ENCODE measurements around the gene PCSK4. TPM values are rescaled to one million over a fixed set of nuclear protein-coding genes. Genes with fewer than 3 reads are reported as not detected.

Gene PCSK4
- total and polyA plus RNA-seq, 2 of the 13 experiments (the other 11 are each of a cell fraction or from before 2014, with no cell fraction given) = 2.0 to 2.7 TPM

GRCh38 chr19:1513499-1514294 lies 23.5 kb upstream of the PCSK4 start:
- H3K27me3 ChIP-seq (ENCODE audit: control insufficient read depth in 1 of 2, insufficient read depth in 2 of 2, low read length in 2 of 2) = peaks cover 0 to 15% of the 10 kb centered on the region in 2 experiments; a peak in 3 of 5 replicates
- POLR2A ChIA-PET = no interaction called here
- in situ Hi-C loops (cut with HindIII; ENCODE audit: extremely low pct_ligation_motif_present, low pct_unique_long_range_greater_than_20kb) (loop anchor here (5.0 kb wide), 1 partner anchor 56 kb away; no protein-coding TSS in a partner anchor), intact Hi-C loops (cut with micrococcal nuclease; ENCODE audit: unreplicated experiment) (no loop called here)
- no peak overlapping the region for H2AFZ ChIP-seq (ENCODE audit: low read length)
- H3K79me2 ChIP-seq (ENCODE audit: insufficient read depth, low read length) = no peaks in the 10 kb centered on the region
- no peaks in the 10 kb centered on the region for H3K36me3 ChIP-seq (replicated peaks in 1 of 2; ENCODE audit: control insufficient read depth in 1 of 2, insufficient read depth in 2 of 2, low read length in 2 of 2)
- no TSS peak for BruUV-seq (replicated peaks)
- DNase-seq (ENCODE audit: low spot score) (no peak), ATAC-seq (peak; percentile 70), FAIRE-seq (no peak)
- peak overlapping the region; percentile 43; the same call in 1 of the 2 replicates for H3K9ac ChIP-seq (ENCODE audit: insufficient read depth, low read depth, low read length)
- no peaks in the 10 kb centered on the region for H4K20me1 ChIP-seq (ENCODE audit: insufficient read depth, low read length)
- H3K4me2 ChIP-seq (ENCODE audit: low read depth, low read length) = peak overlapping the region; percentile 75
- CTCF ChIA-PET (ENCODE audit: low intra/inter-chr PET ratio, low total read pairs) = interaction anchor here (1.3 to 2.1 kb wide), 3 partner anchors 10 to 76 kb away, joined by 4 to 8 read pairs (median 5); partner anchors contain the start of gene RPS15
- H3K27ac ChIP-seq (ENCODE audit: extremely low read length, insufficient read depth, low read length) = no peak overlapping the region
- H3K4me1 ChIP-seq (ENCODE audit: insufficient read depth, low read length) = peaks cover 34% of the 10 kb centered on the region
- H3K4me3 ChIP-seq (replicated peaks in 1 of 3; ENCODE audit: insufficient read depth in 1 of 3, low read depth in 2 of 3, low read length in 3 of 3) = peak overlapping the region; percentile 50 to 73 (median 71); a peak in 4 of 6 replicates
- no peaks in the 10 kb centered on the region for H3K9me3 ChIP-seq (ENCODE audit: low read length)
- 0% methylated on average over 13 of the region's 52 CpGs for WGBS (ENCODE audit: low lambda C conversion rate)
- TF ChIP-seq ZNF274 (CRISPR knock-in tag; IDR thresholded peaks at IDR 0.05) = peak; percentile 26; the same call in 1 of the 2 replicates
- TF ChIP-seq, protein P1, sequence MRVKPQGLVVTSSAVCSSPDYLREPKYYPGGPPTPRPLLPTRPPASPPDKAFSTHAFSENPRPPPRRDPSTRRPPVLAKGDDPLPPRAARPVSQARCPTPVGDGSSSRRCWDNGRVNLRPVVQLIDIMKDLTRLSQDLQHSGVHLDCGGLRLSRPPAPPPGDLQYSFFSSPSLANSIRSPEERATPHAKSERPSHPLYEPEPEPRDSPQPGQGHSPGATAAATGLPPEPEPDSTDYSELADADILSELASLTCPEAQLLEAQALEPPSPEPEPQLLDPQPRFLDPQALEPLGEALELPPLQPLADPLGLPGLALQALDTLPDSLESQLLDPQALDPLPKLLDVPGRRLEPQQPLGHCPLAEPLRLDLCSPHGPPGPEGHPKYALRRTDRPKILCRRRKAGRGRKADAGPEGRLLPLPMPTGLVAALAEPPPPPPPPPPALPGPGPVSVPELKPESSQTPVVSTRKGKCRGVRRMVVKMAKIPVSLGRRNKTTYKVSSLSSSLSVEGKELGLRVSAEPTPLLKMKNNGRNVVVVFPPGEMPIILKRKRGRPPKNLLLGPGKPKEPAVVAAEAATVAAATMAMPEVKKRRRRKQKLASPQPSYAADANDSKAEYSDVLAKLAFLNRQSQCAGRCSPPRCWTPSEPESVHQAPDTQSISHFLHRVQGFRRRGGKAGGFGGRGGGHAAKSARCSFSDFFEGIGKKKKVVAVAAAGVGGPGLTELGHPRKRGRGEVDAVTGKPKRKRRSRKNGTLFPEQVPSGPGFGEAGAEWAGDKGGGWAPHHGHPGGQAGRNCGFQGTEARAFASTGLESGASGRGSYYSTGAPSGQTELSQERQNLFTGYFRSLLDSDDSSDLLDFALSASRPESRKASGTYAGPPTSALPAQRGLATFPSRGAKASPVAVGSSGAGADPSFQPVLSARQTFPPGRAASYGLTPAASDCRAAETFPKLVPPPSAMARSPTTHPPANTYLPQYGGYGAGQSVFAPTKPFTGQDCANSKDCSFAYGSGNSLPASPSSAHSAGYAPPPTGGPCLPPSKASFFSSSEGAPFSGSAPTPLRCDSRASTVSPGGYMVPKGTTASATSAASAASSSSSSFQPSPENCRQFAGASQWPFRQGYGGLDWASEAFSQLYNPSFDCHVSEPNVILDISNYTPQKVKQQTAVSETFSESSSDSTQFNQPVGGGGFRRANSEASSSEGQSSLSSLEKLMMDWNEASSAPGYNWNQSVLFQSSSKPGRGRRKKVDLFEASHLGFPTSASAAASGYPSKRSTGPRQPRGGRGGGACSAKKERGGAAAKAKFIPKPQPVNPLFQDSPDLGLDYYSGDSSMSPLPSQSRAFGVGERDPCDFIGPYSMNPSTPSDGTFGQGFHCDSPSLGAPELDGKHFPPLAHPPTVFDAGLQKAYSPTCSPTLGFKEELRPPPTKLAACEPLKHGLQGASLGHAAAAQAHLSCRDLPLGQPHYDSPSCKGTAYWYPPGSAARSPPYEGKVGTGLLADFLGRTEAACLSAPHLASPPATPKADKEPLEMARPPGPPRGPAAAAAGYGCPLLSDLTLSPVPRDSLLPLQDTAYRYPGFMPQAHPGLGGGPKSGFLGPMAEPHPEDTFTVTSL (CRISPR knock-in tag; IDR thresholded peaks at IDR 0.05; ENCODE audit: borderline replicate concordance) = no peak
- no peak for TF ChIP-seq KLF11 (CRISPR knock-in tag; IDR thresholded peaks at IDR 0.05)
- TF ChIP-seq ZFP62 (CRISPR knock-in tag; IDR thresholded peaks at IDR 0.05) = no peak
- TF ChIP-seq MTA1 (CRISPR knock-in tag; IDR thresholded peaks at IDR 0.05; ENCODE audit: borderline replicate concordance) = 0 out of 2 replicates have a peak, but pooled peaks have one; percentile 17
- TF ChIP-seq, protein P2, sequence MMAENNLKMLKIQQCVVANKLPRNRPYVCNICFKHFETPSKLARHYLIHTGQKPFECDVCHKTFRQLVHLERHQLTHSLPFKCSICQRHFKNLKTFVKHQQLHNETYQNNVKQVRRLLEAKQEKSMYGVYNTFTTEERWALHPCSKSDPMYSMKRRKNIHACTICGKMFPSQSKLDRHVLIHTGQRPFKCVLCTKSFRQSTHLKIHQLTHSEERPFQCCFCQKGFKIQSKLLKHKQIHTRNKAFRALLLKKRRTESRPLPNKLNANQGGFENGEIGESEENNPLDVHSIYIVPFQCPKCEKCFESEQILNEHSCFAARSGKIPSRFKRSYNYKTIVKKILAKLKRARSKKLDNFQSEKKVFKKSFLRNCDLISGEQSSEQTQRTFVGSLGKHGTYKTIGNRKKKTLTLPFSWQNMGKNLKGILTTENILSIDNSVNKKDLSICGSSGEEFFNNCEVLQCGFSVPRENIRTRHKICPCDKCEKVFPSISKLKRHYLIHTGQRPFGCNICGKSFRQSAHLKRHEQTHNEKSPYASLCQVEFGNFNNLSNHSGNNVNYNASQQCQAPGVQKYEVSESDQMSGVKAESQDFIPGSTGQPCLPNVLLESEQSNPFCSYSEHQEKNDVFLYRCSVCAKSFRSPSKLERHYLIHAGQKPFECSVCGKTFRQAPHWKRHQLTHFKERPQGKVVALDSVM (CRISPR knock-in tag; IDR thresholded peaks at IDR 0.05) = no peak
- TF ChIP-seq STAG1 (CRISPR knock-in tag; IDR thresholded peaks at IDR 0.05) = peak; percentile 49
- no peak for TF ChIP-seq TBP (CRISPR knock-in tag; IDR thresholded peaks at IDR 0.05)
- TF ChIP-seq ADNP (CRISPR knock-in tag; IDR thresholded peaks at IDR 0.05) = peak; percentile 77
- TF ChIP-seq MYNN (CRISPR knock-in tag; IDR thresholded peaks at IDR 0.05; ENCODE audit: low read depth) = no peak
- TF ChIP-seq, protein P3, sequence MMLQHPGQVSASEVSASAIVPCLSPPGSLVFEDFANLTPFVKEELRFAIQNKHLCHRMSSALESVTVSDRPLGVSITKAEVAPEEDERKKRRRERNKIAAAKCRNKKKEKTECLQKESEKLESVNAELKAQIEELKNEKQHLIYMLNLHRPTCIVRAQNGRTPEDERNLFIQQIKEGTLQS (CRISPR knock-in tag; IDR thresholded peaks at IDR 0.05) = peak; percentile 62; the same call in 1 of the 2 replicates
- TF ChIP-seq ZBTB7A (CRISPR knock-in tag; IDR thresholded peaks at IDR 0.05) = peak; percentile 43; the same call in 1 of the 2 replicates
- TF ChIP-seq CREB1 (IDR thresholded peaks at IDR 0.05) = no peak
- TF ChIP-seq CREB1 (CRISPR knock-in tag; IDR thresholded peaks at IDR 0.05) = no peak
- TF ChIP-seq ZNF350 (CRISPR knock-in tag; IDR thresholded peaks at IDR 0.05; ENCODE audit: borderline replicate concordance, low read depth) = 0 out of 2 replicates have a peak, but pooled peaks have one; percentile 34
- TF ChIP-seq ZKSCAN1 (IDR thresholded peaks at IDR 0.05; ENCODE audit: low read length) = peak; percentile 76

Data from HepG2 (cell line).